Measurements from ENCODE around the gene DNAI2.

The DNAI2 gene

GRCh38 chr17:74339537-74340195 is 65.6 kb downstream of the DNAI2 start:
- DNase-seq (ENCODE audit: low read depth in 2 of 2), result no peak

- DNase-seq (ENCODE audit: low read depth in 2 of 2), result no peak
These were observed 66.5 kb downstream of the DNAI2 start for GRCh38 chr17:74340470-74341023.

DNA sequence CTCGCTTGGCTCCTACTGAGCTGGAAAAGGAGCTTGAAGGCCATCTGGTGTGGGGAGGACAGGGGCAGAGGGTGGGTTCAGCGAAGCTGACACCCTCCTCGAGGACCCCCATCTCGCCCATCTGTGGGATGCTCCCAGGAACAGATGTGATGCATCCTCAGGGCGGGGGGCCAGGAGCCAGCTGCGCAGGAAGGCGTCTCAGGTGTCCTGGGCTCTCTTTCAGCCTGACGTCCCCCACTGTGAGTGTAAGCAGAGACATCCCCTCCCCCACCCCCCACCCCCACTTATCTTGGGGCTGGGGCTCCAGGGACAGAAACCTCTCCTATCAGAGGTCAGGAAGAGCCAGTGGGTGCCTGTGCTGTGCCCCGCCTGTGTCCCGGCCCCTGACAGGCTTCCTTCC is 68.2 kb downstream of the DNAI2 start:
- DNase-seq (ENCODE audit: low read depth in 2 of 2), result no peak

- DNase-seq (ENCODE audit: low read depth in 2 of 2), result no peak
These were observed 69.1 kb downstream of the DNAI2 start for GRCh38 chr17:74343121-74343520.

GRCh38 chr17:74343526-74344284 is 69.7 kb downstream of the DNAI2 start:
- no peak for DNase-seq (ENCODE audit: low read depth in 2 of 2)

- DNase-seq (ENCODE audit: low read depth in 2 of 2), result no peak
These were observed 70.6 kb downstream of the DNAI2 start for GRCh38 chr17:74344658-74345057.

DNA sequence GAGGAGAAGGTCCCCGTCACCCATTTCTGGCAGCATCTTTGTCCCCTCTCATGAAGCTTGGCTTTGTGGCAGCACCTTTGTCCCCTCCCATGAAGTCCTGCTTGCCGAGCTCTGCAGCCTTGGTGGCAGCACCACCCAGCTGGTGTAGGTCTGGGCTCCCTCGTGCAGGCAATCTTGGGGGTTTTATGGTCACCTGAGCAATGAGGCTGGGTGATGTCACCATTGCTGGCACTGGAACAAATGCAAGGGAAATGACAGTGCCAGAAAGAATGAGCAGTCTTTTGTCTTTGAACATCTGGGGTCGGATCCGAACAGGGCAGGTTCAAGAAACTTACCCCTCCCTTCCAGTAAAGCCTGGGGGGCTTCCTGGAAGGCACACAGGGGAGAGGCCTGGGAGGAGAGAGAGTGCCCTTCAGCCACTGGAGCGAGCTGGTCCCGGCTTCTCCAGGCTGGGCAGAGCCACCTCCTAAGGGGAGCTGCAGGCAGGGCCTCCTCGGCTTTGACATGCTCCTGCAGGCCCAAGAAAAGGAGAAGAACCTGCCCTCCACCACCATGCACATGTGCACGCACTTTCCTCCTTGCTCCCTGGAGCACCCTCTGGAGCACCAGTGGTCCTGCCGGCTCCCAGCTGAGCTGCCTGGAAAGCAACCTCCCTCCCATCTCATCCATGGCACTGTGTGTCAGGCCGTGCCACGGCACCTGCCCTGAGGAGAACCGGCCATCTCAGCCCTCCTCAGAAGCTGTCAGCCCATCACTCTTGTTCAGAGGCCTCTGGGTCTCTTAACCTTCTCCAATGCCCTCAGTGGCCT is 71.6 kb downstream of the DNAI2 start:
- DNase-seq (ENCODE audit: low read depth in 2 of 2), result no peak

DNA sequence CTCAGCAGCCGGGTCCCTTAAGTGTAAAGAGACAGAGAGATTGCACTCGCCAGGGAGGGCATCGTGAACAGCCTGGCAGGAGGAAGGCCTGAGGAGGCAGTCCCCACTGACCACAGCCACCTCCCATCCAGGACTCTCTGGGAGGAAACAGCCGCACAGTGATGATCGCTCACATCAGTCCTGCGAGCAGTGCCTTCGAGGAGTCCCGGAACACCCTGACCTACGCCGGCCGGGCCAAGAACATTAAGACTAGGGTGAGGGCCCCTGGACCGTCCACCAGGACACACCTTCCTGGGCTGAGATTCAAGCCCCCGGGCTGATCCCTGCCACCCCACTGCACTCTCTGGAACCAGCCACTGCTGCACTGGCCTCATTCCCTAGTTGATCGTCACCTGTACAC is 73.6 kb downstream of the DNAI2 start:
- no peak for DNase-seq (ENCODE audit: low read depth in 2 of 2)

GRCh38 chr17:74349120-74349519 is 75.1 kb downstream of the DNAI2 start:
- DNase-seq (ENCODE audit: low read depth in 2 of 2), result no peak

DNA sequence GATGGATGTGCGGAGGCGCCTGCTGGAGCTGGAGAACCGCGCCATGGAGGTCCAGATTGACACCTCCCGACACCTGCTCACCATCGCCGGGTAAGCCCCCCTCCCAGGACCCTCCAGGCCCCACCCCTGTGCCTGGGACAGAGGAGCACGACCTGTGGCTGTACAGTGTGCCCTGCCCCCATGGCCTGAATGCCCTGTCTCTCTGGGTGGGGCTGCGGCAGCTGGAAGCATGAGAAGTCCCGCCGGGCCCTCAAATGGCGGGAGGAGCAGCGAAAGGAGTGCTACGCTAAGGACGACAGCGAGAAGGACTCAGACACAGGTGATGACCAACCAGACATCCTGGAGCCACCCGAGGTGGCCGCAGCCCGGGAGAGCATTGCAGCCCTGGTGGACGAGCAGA is 76.5 kb downstream of the DNAI2 start:
- DNase-seq (ENCODE audit: low read depth in 2 of 2), result no peak

DNA sequence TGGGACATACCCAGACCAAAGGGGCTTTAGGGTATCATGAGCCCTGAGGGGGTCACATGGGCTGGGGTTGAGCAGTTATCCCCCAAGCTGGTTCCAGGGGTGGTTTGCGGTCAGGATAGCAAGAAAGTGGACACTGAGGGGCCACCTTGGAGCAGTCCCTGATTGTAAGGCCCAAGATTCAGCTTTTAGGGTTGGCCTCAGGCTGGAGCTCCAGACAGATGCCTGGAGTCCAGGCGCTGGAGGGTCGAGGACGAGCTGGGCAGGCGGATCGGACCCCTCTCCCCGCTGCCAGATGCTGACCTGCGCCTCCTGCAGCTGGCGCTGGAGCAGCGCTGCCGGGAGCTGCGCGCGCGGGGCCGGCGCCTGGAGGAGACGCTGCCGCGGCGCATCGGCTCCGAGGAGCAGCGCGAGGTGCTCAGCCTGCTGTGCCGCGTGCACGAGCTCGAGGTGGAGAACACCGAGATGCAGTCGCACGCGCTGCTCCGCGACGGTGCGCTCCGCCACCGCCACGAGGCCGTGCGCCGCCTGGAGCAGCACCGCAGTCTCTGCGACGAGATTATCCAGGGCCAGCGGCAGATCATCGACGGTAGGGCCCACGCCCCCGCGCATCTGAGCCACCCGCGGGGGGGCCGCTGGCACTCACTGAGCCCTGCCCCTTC is 77.6 kb downstream of the DNAI2 start:
- no peak for DNase-seq (ENCODE audit: low read depth in 2 of 2)

GRCh38 chr17:74353446-74354060 is 79.5 kb downstream of the DNAI2 start:
- no peak for DNase-seq (ENCODE audit: low read depth in 2 of 2)

GRCh38 chr17:74354123-74354522 is 80.1 kb downstream of the DNAI2 start:
- DNase-seq (ENCODE audit: low read depth in 2 of 2), result peak; percentile 11 to 24

- DNase-seq (ENCODE audit: low read depth in 2 of 2), result no peak
These were observed 80.5 kb downstream of the DNAI2 start for GRCh38 chr17:74354561-74354960.

DNA sequence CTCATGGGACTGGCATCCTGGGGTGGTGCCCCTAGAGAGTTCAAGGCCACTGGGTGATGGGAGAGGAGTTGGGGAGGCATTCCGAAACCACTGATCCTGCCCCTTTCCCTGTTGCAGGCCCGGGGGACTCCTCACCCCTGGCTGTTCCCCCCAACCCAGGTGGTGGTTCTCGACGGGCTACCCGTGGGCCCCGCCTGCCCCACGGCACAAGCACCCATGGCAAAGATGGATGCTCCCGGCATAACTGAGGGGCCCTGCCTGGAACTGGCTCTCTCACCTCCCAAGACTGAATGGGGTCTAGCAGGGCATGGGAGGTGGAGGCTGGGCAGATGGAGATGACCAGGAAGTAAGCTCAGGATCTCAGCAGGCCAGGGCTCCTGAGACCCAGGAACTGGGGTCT is 81.0 kb downstream of the DNAI2 start:
- DNase-seq (ENCODE audit: low read depth in 2 of 2), result no peak

DNA sequence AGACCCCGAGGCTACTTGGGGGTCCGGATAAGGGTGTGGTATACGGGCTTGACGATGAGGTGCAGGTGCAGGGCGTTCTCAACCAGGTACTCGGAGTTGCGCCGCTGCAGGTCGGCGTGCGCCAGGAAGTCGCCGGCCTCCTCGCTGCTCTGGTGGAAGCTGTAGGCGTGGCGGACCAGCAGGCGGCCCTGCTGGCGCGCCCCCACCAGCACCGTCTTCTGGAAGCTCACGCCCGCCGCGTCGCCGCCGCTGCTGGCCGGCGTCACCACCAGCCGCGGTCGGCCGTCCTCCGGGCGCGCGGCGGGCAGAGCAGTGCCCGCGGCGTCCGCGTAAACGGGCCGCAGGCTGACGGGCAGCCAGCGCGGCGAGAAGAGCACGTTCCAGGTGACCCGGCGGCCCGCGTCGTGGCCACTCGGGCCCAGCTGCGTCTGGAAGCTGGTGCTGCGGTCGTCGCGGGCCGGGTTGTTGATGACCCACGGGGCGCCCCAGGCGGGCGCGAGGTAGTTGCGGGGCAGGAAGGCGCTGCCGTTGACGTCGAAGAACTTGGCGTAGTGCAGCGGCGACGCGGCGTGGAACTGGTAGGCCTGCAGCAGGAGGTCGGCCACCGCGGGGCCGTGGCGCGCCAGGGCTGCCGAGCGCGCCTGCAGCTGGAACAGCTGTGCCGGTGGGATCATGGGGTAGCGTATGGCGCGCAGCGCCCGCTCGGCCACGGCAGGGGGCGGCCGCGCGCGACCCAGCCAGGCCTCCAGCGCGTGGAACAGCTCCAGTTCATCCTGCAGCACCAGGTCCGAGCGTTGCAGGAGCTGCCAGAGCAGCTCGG is 82.8 kb downstream of the DNAI2 start:
- DNase-seq (ENCODE audit: low read depth in 2 of 2), result no peak

DNA sequence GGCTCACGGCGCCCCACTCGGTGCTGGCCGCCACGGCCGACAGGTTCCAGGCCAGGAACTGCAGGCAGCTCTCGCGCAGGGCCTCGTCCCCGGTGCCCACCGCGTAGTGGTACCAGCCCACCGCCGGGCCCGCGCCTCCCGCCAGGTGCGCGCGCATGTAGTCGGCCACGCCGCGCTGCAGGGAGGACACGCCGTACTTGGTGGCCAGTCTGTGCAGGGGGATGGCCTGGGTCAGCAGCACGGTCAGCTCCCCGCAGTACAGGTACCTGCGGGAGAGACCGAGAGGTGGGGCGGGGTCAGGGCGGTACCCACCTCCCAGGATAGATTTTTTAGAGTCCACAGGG is 83.4 kb downstream of the DNAI2 start:
- DNase-seq (ENCODE audit: low read depth in 2 of 2), result no peak

DNA sequence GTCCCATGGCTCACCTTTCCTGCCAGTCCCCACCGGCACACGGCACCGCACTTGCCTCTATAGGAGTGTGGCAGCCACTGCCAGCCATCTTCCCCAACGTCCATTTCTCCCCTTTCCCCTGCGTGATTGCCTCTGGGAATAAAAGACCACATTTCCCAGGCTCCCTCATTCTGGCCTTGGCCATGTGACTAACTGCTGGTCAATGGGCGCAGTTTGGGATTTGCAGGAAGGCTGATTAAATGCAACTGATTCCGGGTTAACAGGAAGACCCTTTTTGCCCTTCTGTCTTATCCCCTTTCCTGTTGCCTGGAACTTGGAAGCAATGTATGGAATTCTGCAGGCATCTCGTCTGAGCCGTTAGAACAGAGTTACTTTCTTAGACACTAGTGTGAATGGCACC is 84.7 kb downstream of the DNAI2 start:
- DNase-seq (ENCODE audit: low read depth in 2 of 2), result no peak

GRCh38 chr17:74359916-74360315 is 85.9 kb downstream of the DNAI2 start:
- no peak for DNase-seq (ENCODE audit: low read depth in 2 of 2)

GRCh38 chr17:74360899-74361229 is 86.8 kb downstream of the DNAI2 start:
- no peak for DNase-seq (ENCODE audit: low read depth in 2 of 2)
